Upper lobe of right lung (tissue), 1 donor: ENCODE results near the gene CAMTA2. TPM values are rescaled to one million over a fixed set of nuclear protein-coding genes. Genes with fewer than 3 reads are reported as not detected.

Experiments
- ATAC-seq: fragments of 200-7000 bp; cut with Tn5 transposase; one replicate; pipeline ENCODE4 v1.9.1; 2020; ENCODE audit warnings: mild to moderate bottlenecking, moderate library complexity
- DNase-seq: peaks from one replicate; pipeline ENCODE4 v3.0.0-alpha.2; 2020
- H3K27ac ChIP-seq: fragments of 200-600 bp; one replicate; pipeline ENCODE4 v1.8.0; 2022
- H3K27me3 ChIP-seq: fragments of 200-600 bp; one replicate; pipeline ENCODE4 v1.8.0; 2022; ENCODE audit warnings: mild to moderate bottlenecking
- H3K36me3 ChIP-seq: fragments of 200-600 bp; one replicate; pipeline ENCODE4 v1.8.0; 2022
- H3K4me1 ChIP-seq: fragments of 200-600 bp; one replicate; pipeline ENCODE4 v1.8.0; 2022
- H3K4me3 ChIP-seq: fragments of 200-600 bp; one replicate; pipeline ENCODE4 v1.8.0; 2022; ENCODE audit warnings: mild to moderate bottlenecking
- H3K9me3 ChIP-seq: fragments of 200-600 bp; one replicate; pipeline ENCODE4 v1.8.0; 2022
- intact Hi-C: fragments of 100-400 bp; cut with DNase I; formaldehyde crosslinking; loops from one replicate; pipeline ENCODE4 v1.11.0; 2022
- long read RNA-seq: library from polyadenylated mRNA; unstranded; transcript quantifications from one replicate; pipeline ENCODE4 v2.0.0, GENCODE V29; 2021
- total RNA-seq: library from RNA; stranded (reverse); fragmentation: NEBNext Ultra II Directional; extraction: Animal tissue kit (Norgen Biotek cat#: 25700); gene quantifications from one replicate; pipeline ENCODE4 v1.2.1, GENCODE V29; 2021
- TF ChIP-seq, protein P1 (sequence below): fragments of 200-600 bp; IDR thresholded peaks from one replicate; pipeline ENCODE4 v1.8.0; 2022; ENCODE audit warnings: antibody characterized with exemption
- donor health status: DM: no; HTN: yes; CAD: no; lungs with severe emphysema.

CAMTA2 gene
- total RNA-seq, result 55.8 TPM
- long read RNA-seq, partial matches to known transcripts, result 38 of 45 reads
- long read RNA-seq, other reads (novel, unspliced or antisense), result 6 of 45 reads

DNA sequence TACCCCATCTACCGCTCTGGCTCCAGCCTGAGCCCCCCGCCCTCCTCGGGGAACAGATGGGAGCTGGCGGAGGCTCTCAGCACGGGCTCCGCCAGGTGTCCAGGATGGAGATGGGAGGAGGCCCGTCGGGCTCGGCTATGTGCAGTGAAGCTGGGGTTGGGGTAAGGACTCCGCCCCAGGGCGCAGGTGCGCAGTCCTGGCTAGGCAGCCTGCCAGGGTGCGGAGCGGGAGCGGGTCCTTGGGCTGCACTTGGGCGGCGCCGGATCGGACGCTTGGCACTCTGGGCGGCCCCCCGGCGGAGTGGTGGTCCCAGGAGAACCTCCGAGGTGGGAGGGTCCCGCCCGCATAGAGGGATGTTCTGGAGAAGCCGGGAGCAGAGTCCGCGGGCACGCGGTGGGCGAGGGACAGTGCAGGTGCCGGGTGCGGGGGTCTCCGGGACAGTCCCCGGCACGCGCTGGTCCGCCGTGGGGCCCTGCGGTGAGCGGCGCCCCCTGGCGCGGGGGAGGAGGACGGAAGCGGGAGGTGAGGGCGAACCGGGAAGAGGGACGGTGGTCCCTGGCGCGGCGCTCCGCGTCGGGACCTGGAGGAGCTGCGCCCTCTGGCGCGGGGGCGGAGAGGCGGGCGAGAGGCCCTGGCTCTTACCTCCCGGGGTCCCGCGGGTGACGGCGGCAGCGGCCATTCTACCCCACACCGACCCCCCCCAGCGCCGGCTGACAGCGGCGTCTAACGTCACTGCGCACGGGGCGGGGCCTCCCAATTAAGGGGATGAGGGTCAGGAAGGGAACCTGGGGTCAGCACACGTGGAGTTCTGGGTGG, at the start of gene CAMTA2:
Gene CAMTA2 (minus strand): TSS at position 725 of the 816 bp plus-strand sequence. CDS start 1,453 bp downstream, outside the sequence.
- TF ChIP-seq, protein P1, sequence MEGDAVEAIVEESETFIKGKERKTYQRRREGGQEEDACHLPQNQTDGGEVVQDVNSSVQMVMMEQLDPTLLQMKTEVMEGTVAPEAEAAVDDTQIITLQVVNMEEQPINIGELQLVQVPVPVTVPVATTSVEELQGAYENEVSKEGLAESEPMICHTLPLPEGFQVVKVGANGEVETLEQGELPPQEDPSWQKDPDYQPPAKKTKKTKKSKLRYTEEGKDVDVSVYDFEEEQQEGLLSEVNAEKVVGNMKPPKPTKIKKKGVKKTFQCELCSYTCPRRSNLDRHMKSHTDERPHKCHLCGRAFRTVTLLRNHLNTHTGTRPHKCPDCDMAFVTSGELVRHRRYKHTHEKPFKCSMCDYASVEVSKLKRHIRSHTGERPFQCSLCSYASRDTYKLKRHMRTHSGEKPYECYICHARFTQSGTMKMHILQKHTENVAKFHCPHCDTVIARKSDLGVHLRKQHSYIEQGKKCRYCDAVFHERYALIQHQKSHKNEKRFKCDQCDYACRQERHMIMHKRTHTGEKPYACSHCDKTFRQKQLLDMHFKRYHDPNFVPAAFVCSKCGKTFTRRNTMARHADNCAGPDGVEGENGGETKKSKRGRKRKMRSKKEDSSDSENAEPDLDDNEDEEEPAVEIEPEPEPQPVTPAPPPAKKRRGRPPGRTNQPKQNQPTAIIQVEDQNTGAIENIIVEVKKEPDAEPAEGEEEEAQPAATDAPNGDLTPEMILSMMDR, result peak; percentile 69
- Histone ChIP-seq H3K9me3 (no peaks in the 10 kb centered on the region), H3K27me3 (no peaks in the 10 kb centered on the region), H3K4me1 (peaks cover 15% of the 10 kb centered on the region), H3K27ac (peak within 1 kb of the TSS; percentile 93), H3K4me3 (peak within 1 kb of the TSS; percentile 91), H3K36me3 (peaks cover 17% of the 10 kb centered on the region)
- intact Hi-C loops, result loop anchor here (10.0 kb wide), 1 partner anchor 78 kb away; no protein-coding TSS in a partner anchor
- DNase-seq, result peak; percentile 96
- peak; percentile 94 for ATAC-seq

DNA sequence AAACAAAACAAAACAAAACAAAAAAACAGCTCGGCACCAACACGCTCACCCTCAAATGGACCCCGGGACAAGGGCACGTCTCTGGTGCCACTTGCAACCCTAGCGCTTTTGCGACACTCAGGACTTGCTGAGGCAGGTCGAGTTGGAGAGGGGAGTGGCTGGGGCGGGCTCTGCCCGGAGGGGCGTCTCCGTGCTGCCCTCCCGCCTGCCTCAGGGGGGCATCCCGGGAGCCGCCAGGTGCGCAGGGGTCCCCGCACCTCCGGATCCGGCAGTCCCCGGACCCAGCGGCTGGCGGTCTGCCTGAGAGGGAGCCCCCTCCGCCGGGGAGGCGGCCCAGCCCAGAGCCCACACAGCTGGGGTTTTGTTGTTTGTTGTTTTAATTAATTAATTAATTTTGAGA, 47.8 kb upstream of the CAMTA2 start, which contains the start of gene SLC52A1:
Gene SLC52A1 (minus strand): TSS at position 112 of the 400 bp plus-strand sequence. CDS start 820 bp downstream, outside the sequence.
- no peak within 1 kb of the TSS for H3K27ac ChIP-seq
- TF ChIP-seq, protein P1, result no peak
- no peaks in the 10 kb centered on the region for H3K36me3 ChIP-seq
- DNase-seq (no peak), ATAC-seq (peak; percentile 3)
- peaks cover 9% of the 10 kb centered on the region for H3K4me1 ChIP-seq
- no peaks in the 10 kb centered on the region for H3K27me3 ChIP-seq
- H3K4me3 ChIP-seq, result peak within 1 kb of the TSS; percentile 31
- H3K9me3 ChIP-seq, result no peaks in the 10 kb centered on the region
- intact Hi-C loops, result no loop called here

DNA sequence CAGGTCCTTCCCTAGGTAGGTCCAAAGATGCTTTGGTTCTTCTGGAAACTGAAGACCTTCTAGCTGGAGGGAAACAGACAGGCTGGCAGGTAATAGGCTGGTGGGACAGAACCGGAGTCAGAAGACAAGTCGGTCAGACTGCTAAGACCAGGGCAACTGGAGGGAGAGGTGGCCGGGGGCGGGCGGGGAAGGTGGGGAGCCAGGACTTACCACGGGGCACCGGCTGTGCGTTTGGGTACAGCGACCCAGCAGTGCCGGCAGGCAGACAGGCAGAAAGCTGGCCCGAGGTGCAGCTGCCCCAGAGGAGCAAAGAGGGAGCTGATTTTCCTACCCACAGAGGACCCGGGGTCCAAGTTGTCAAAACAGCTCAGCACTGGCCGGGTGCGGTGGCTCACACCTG, 47.2 kb upstream of the CAMTA2 start:
- TF ChIP-seq, protein P1, result no peak
- H3K4me3 ChIP-seq, result no peak overlapping the region

DNA sequence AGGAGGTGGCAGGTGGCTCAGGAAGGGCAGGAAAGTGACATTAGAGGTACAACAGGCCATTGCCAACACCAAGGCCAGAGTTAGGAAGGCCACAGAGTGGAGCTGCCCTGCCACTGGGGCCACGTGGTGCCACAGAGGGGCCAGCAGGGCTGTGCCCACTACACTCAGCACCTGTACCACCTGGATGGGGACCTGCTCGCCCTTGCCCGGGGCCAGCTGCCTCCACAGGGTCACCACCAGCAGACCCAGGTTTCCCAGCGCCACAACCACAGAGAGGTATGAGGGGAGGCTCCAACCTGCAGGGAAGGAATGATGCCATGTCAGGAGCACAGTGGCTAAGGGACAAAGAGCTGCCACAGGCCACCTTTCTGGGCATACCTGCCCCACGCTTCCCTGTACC, 46.6 kb upstream of the CAMTA2 start:
- H3K27ac ChIP-seq, result no peak overlapping the region

More for the DNA sequence above, 47.2 kb upstream of the CAMTA2 start:
- Histone ChIP-seq H3K27me3 (no peaks in the 10 kb centered on the region), H3K36me3 (no peaks in the 10 kb centered on the region), H3K4me1 (peaks cover 9% of the 10 kb centered on the region), H3K27ac (no peak overlapping the region), H3K9me3 (no peaks in the 10 kb centered on the region)
- intact Hi-C loops, result no loop called here
- ATAC-seq (no peak), DNase-seq (no peak)

DNA sequence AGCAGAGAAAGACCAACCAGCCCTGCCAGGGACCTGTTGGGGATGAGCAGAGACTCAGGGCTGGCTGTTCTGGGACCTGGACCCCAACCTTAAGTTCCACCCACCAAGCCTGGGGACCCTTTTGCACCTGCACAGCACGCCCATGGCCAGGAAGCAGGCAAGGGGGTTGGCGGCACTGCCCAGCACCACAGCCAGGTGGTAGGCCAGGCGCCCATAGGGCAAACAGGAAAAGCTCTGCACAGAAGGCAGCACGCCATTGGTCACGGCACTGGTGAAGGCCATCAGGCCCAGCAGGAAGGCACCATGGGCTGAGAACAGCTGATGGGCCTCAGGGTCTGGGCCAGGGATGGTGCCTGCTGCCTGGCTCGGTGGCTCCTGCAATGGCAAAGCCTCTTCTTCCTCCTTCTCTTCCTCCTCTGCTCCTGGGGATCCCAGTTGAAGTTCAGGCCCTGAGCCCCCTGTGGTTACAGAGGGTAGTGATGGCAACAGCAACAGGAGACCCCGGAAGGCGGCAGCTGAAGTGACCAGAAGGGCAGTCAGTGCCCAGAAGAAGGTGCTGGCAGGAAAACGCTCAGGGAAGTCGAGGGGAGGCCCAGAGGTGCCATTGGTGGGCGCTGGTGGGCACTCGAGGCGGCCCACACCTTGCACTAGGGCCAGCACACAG, 46.0 kb upstream of the CAMTA2 start:
- no peaks in the 10 kb centered on the region for H3K9me3 ChIP-seq
- no peaks in the 10 kb centered on the region for H3K27me3 ChIP-seq
- peaks cover 9% of the 10 kb centered on the region for H3K4me1 ChIP-seq
- DNase-seq (no peak), ATAC-seq (no peak)
- no peak overlapping the region for H3K4me3 ChIP-seq
- no peak overlapping the region for H3K27ac ChIP-seq
- no peaks in the 10 kb centered on the region for H3K36me3 ChIP-seq
- intact Hi-C loops, result no loop called here
- TF ChIP-seq, protein P1, result no peak

More for the DNA sequence above, 46.6 kb upstream of the CAMTA2 start:
- intact Hi-C loops, result no loop called here
- Histone ChIP-seq H3K27me3 (no peaks in the 10 kb centered on the region), H3K4me1 (peaks cover 9% of the 10 kb centered on the region), H3K36me3 (no peaks in the 10 kb centered on the region), H3K9me3 (no peaks in the 10 kb centered on the region), H3K4me3 (no peak overlapping the region)
- ATAC-seq, result no peak
- TF ChIP-seq, protein P1, result no peak
- DNase-seq, result no peak
